AG09309 (cell line): Measurements from ENCODE around the gene ZBED4.

Experiments used
- DNase-seq: peaks from one replicate; pipeline ENCODE4 v3.0.0-alpha.2; 2010; ENCODE audit warnings: low read depth
- H3K4me3 ChIP-seq: 2 replicates; pipeline ENCODE4 v1.5.1; 2011; ENCODE audit warnings: mild to moderate bottlenecking, low read depth, low read length, moderate library complexity; ENCODE audit not compliant: control insufficient read depth
- TF ChIP-seq, protein P1 (sequence below): IDR thresholded peaks from 2 replicates; pipeline ENCODE4 v1.5.1; 2011; ENCODE audit warnings: mild to moderate bottlenecking, low read depth, low read length, inconsistent platforms; ENCODE audit not compliant: insufficient read depth, control insufficient read depth; ENCODE audit errors: missing control alignments

Gene ZBED4

DNA sequence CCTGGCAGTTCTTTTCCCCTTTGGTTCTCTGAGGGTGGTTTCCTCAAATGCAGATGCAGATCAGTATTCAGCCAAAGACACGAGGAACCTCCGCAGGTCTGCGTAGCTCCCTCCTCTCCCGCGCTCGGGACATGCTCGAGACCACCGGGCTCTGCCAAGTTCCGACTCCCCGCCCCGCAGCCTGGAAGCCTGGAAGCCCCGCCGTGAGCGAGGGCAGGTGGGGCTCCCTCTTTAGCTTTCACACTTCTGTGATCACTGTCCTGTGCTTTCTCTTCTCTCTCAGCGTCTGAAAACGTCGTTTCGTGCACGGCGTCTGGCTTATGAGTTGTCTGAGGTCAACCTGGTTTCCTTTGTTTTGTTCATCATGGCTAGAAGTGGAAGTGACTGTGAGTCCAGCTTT is 26.6 kb downstream of the ZBED4 start:
- TF ChIP-seq, protein P1, sequence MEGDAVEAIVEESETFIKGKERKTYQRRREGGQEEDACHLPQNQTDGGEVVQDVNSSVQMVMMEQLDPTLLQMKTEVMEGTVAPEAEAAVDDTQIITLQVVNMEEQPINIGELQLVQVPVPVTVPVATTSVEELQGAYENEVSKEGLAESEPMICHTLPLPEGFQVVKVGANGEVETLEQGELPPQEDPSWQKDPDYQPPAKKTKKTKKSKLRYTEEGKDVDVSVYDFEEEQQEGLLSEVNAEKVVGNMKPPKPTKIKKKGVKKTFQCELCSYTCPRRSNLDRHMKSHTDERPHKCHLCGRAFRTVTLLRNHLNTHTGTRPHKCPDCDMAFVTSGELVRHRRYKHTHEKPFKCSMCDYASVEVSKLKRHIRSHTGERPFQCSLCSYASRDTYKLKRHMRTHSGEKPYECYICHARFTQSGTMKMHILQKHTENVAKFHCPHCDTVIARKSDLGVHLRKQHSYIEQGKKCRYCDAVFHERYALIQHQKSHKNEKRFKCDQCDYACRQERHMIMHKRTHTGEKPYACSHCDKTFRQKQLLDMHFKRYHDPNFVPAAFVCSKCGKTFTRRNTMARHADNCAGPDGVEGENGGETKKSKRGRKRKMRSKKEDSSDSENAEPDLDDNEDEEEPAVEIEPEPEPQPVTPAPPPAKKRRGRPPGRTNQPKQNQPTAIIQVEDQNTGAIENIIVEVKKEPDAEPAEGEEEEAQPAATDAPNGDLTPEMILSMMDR: no peak
- no peak overlapping the region for H3K4me3 ChIP-seq
- no peak for DNase-seq

GRCh38 chr22:49881856-49882255 is 28.2 kb downstream of the ZBED4 start:
- H3K4me3 ChIP-seq: no peak overlapping the region
- no peak for DNase-seq
- TF ChIP-seq, protein P1: no peak

- no peak overlapping the region for H3K4me3 ChIP-seq
- DNase-seq: no peak
- TF ChIP-seq, protein P1: no peak
Measured at GRCh38 chr22:49882519-49883293, 29.1 kb downstream of the ZBED4 start.

GRCh38 chr22:49883294-49883640 is 29.6 kb downstream of the ZBED4 start:
- TF ChIP-seq, protein P1: no peak
- H3K4me3 ChIP-seq: no peak overlapping the region
- DNase-seq: no peak

DNA sequence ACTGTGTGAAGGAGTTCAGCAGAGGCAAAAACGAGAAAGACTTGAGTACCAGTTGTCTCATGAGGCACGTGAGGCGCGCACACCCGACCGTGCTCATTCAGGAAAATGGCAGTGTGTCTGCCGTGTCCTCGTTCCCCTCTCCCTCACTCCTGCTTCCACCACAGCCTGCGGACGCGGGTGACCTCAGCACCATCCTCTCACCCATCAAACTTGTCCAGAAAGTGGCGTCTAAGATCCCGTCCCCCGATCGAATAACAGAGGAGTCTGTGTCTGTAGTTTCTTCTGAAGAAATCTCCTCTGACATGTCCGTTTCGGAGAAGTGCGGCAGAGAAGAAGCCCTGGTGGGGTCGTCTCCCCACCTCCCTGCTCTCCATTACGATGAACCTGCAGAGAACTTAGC is 30.4 kb downstream of the ZBED4 start:
- no peak for DNase-seq
- H3K4me3 ChIP-seq: no peak overlapping the region
- TF ChIP-seq, protein P1: no peak

GRCh38 chr22:49884503-49885260 is 31.0 kb downstream of the ZBED4 start:
- DNase-seq: no peak
- TF ChIP-seq, protein P1: no peak
- H3K4me3 ChIP-seq: no peak overlapping the region

DNA sequence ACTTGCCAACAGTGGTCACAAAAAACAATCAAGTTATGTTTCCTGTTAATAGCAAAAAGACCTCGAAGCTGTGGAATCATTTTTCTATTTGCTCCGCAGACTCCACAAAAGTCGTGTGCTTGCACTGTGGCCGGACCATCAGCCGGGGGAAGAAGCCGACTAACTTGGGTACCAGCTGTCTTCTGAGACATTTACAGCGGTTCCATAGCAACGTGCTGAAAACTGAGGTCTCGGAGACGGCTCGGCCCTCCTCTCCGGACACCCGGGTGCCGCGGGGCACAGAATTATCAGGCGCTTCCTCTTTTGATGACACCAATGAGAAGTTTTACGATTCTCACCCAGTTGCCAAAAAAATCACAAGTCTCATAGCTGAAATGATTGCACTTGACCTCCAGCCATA is 31.6 kb downstream of the ZBED4 start:
- TF ChIP-seq, protein P1: no peak
- no peak overlapping the region for H3K4me3 ChIP-seq
- no peak for DNase-seq
